Measurements from ENCODE around the gene PCBP3.
"Not testable (repeated sequence)": the region's sequence is repeated elsewhere in the genome, so short reads cannot be mapped to it uniquely, and the experiment has no call there.

Gene PCBP3

DNA sequence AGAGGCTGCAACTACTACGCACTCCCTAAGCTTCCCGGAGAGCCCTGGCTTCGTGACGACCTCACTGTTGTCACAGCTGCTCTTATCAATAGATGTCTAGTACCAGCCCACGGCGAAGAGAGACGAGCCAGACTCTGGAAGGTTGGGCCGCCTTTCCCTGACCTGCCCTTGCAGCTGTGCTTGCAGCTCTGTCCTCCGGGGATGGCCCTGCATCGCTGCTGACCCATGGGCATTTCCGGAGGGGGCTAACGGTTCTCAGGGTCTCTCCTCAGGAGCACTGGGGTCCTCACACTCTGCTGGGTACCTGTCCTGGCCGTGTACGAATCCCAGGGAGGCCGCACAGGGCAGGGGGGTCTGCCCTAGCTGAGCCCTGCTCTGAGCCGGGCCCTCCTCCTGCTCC lies 244.3 kb downstream of the PCBP3 start:
- no peak for DNase-seq (ENCODE audit: low read depth in 1 of 2, low spot score in 1 of 2)

GRCh38 chr21:45888386-45889009 lies 245.0 kb downstream of the PCBP3 start:
- no peak for DNase-seq (ENCODE audit: low read depth in 1 of 2, low spot score in 1 of 2)

- DNase-seq (ENCODE audit: low read depth in 1 of 2, low spot score in 1 of 2) = no peak
Measured at GRCh38 chr21:45889256-45889655, 245.7 kb downstream of the PCBP3 start.

DNA sequence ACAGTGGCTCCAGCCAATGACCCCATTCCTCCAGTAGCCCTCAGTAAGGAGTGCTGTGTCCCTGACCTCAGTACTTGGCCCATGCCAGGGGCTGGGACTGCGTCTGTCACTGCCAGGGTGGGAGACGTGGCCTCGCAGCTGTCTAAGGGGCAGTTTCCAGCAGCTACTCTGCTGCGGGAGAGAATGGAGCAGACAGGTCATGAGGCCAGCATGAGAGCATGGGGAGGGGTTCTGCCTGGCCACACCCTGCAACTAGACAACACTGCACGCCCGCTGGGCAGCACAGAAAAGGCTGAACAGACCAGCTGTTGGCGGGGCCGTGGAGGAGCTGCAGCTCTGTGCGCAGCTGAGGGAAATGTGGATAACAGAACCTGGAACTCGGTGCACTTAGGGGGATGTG lies 246.4 kb downstream of the PCBP3 start:
- DNase-seq (ENCODE audit: low read depth in 1 of 2, low spot score in 1 of 2) = no peak

GRCh38 chr21:45891388-45892155 lies 248.0 kb downstream of the PCBP3 start:
- DNase-seq (ENCODE audit: low read depth in 1 of 2, low spot score in 1 of 2) = no peak

GRCh38 chr21:45892156-45892915 lies 248.8 kb downstream of the PCBP3 start:
- DNase-seq (ENCODE audit: low read depth in 1 of 2, low spot score in 1 of 2) = no peak

- no peak for DNase-seq (ENCODE audit: low read depth in 1 of 2, low spot score in 1 of 2)
Measured at GRCh38 chr21:45892916-45893739, 249.6 kb downstream of the PCBP3 start.

DNA sequence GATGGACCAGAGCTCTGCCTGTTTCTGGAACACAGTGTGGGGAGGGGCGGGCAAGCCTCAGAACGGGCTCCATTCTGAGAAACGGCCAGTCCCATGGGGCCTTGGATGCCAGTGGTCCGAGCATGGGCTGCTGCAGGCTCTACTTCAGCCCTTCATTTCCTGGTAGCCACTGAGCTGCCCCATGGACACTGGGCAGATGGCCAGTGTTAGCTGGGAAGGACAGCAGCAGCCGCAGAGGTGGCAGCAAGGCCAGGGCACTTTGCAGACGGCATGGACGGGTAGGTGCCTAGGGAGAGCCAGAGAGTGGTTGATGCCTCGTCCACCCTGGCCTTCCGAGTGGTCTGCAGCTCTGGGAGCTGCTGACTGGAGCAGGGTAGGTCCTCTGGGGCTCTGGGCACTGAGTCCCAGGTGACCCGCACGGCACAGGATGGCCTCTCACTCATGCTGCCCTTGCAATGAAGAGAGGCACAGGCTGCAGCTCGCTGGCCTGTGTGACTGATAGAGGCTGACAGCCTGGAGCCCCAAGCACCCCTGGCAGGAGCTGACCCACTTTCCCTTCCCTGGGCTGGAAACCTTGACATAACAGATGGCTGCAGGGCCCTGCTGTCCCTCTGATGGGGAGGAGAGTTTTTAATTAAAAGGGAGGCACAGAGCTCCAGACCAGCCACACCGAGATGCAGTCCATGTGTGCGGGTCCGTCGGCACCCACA lies 250.4 kb downstream of the PCBP3 start:
- DNase-seq (ENCODE audit: low read depth in 1 of 2, low spot score in 1 of 2) = no peak

DNA sequence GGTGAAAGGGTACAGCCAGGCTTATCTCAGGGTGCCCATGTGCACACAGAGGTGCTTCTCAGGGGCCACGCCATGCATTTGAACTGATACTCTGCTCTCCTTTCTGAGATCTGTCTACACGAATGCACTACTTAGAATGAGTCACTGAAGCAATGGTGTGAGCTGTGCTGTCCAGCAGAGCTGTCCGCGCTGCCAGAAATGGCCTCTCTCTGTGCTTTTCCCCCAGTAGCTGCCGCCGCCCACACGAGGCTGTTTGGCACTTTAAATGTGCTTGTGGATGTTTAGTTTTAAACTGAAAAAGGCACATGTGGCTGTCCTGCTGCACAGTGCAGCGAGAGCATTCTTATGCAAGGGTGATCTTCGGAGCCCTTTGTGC lies 250.9 kb downstream of the PCBP3 start:
- no peak for DNase-seq (ENCODE audit: low read depth in 1 of 2, low spot score in 1 of 2)

DNA sequence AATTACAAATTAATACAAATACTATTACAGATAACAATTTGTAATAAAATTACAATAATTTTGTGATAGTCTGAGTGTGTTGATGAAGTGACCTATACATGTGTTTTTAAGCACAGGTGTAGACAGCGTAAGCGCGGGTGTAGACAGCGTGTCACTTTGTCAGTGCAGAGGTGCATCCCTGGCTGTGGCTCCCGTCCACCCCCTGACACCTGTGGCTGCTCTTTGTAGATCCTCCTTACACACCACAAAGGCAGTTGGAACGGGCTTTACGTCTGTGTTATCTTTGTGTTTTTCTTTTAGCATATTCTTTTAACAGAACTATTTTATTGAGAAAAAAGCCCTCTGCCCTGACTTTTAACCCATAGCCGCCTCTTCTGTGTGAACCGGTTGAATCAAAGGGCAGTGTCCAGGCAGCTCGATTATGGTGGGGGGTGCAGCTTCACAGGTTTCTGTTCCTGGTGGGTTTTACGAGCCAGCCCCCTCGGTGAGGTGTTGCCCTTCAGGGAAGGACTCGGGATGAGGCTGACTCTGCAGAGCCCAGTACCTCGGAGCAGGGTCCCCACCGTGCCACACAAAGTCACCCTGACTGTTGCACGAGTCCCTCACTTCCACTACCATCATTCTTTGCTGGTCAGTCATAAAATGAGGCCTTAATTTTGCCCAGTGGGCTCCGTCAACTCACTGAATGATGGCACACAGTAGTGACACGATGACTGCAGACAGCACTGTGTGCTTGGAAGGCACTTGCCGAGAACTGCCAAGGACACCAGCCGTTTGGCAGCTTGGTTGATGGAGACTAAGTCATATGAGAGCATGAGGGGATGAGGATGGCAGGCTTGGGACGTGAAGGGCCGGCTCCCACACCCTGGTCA lies 251.6 kb downstream of the PCBP3 start:
- DNase-seq (ENCODE audit: low read depth in 1 of 2, low spot score in 1 of 2) = no peak

DNA sequence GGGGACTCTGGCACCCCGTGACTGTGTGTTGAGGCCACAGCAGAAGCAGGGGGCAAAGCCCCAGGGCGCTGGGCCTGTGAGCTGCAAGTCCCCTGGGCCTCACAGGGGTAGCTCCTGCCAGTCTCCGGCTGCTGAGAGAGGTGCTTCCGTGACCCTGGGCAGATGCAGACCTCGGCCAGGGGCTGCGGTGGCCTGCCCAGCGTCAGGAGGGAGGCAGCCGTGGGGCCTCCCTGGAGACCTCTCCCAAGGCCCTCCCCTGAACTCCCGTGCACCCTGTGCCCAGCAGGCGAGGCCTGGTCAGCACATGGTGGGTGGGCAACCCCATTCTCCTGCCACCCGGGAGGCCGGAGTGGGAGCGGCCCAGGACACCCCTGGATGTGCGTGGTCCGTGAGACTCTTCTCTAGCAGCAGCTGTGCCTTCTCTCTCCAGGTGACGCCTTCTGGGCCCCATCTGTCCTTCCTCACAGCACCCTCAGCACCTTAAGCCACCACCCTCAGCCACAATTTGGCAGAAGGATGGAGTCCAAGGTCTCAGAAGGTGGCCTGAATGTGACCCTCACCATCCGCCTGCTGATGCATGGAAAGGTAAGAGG lies 252.3 kb downstream of the PCBP3 start:
- no peak for DNase-seq (ENCODE audit: low read depth in 1 of 2, low spot score in 1 of 2)

DNA sequence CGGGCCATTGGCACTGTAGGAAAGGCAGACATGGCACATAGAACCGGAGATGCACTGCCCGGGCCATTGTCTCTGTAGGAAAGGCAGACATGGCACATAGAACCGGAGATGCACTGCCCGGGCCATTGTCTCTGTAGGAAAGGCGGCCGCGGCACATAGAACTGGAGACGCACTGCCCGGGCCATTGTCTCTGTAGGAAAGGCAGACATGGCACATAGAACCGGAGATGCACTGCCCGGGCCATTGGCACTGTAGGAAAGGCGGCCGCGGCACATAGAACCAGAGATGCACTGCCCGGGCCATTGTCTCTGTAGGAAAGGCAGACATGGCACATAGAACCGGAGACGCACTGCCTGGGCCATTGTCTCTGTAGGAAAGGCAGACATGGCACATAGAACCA lies 252.9 kb downstream of the PCBP3 start:
- DNase-seq (ENCODE audit: low read depth in 1 of 2, low spot score in 1 of 2) = not testable (repeated sequence)

GRCh38 chr21:45897191-45898027 lies 253.9 kb downstream of the PCBP3 start:
- no peak for DNase-seq (ENCODE audit: low read depth in 1 of 2, low spot score in 1 of 2)

DNA sequence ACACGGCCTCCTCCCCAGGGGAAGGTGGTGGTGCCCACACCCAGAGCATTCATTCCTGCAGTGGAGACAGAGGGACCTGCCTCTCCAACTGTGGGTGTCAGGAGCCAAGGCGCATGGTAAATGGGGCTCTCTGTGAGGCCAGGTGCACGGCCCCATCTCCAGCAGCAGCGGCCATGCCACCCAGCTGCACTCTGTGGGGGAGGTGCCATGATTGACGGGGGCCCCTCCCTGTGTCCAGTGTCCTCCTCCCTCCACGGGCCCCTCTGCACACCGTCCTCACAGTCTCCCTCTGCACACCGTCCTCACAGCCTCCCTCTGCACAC lies 254.5 kb downstream of the PCBP3 start:
- no peak for DNase-seq (ENCODE audit: low read depth in 1 of 2, low spot score in 1 of 2)

DNA sequence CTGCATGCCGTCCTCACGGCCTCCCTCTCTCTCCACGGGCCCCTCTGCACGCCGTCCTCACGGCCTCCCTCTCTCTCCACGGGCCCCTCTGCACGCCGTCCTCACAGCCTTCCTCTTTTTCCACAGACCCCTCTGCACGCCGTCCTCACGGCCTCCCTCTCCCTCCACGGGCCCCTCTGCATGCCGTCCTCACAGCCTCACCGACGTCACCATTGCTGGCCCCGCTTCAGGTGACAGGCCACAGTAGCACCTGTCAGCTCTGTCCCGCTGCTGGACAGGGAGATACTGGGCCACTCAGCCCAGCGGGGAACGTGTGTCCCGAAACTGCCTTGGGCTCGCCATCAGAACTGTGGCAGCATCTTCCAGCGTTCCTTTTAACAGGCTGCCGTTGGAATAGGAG lies 255.3 kb downstream of the PCBP3 start:
- DNase-seq (ENCODE audit: low read depth in 1 of 2, low spot score in 1 of 2) = no peak

DNA sequence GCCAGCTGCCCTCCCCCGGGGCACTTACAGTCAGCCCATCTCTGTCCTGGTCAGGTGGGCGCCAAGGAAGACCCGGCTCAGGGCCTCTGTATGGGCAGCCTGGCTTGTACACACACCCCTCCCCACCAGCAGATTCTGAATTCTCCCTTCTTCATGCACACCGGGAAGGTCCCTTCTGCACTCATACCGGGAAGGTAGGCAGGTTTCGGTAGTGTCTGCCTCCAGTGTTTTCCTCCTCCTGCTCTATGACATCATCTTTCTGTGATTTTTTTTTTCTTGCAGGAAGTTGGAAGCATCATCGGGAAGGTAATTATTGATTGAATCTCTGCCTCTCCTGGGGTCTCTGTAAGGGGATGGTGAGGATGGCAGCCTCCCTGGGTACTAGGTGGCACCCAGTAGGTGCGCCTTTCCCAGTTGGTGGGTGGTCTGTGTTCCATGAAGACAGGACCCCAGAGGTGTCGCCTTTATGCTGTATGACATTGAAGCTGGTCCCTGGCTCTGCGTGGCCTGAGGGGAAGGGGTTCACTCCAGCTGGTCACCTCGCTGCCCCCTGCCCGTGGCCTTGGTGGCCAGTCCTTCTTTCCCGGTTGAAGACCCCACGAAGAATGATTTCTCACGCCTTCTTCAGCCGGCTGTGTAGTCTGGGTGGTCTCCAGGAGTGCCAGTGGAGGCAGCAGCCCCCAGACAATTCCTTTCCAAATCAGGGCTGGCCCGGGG lies 255.9 kb downstream of the PCBP3 start:
- DNase-seq (ENCODE audit: low read depth in 1 of 2, low spot score in 1 of 2) = no peak

DNA sequence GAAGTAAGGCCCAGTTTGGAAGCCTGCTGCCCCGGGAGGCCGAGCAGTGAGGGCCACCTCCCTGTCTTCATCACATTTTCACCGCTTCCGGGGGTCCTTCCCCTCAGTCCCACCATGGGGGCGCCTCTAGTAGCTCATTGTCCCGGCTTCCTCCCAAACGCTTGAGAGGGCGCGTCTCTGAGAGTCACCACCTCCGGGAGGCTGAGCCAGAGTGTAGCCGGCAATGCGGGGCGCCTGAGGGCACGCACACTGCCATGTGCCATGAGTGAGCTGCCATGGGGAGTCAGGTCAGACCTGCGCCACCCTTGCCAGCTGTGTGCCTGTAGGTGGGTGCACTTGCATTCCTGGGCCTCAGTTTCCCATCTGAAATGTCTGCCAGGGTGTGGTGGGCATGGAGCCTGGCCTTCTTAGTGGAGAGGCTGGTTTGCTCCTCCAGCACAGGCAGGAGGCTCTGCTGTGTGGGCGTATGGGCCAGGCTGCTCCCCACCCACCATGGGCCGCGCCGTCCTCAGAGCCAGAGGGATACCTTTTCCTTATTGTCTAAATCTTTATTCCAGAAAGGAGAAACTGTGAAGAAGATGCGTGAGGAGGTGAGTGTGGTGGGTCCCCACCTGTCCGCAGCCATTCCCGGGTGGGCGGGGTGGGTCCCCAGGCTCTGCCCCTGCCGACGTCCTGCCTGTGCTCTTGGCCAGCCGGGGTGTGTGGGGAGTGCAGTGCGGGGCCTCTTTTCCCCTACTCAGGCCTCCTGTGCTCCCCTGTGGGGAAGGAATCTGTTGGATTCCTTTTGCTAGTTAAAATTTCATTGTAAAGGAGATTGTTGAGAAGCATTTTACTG lies 256.7 kb downstream of the PCBP3 start:
- DNase-seq (ENCODE audit: low read depth in 1 of 2, low spot score in 1 of 2) = no peak

Data from activated T-helper 1 cell treated with anti-CD3 and anti-CD28 coated beads, Interleukin-2, amount 50 U/mL, for 16 hours (primary cell).